Adrenal gland (tissue), 12 donors: ENCODE results near the gene RFXAP. TPM values are rescaled to one million over a fixed set of nuclear protein-coding genes. Genes with fewer than 3 reads are reported as not detected.

Experiments
- DNase-seq, 7 donors: peaks; one replicate each; pipeline ENCODE4 v3.0.0-alpha.2; 2019 to 2020
- H3K27ac ChIP-seq, 5 donors: fragments of 200-600 bp; sonication (generic) in 4 of 5; 1 replicate in 3 of 5; 2 replicates in 2 of 5; pipeline versions ENCODE4 v1.5.1 to v1.8.0; 2016 to 2020; ENCODE audit warnings: mild to moderate bottlenecking in 1 of 5
- H3K27me3 ChIP-seq: fragments of 200-600 bp; 2 replicates; pipeline ENCODE4 v1.8.0; 2021
- H3K36me3 ChIP-seq, 2 donors: fragments of 200-600 bp; replicated peaks in 1 of 2; 1 replicate in 1 of 2; 2 replicates in 1 of 2; pipeline versions ENCODE4 v1.5.1 to v1.8.0; 2018 to 2022
- H3K4me1 ChIP-seq, 2 donors: fragments of 200-600 bp; replicated peaks in 1 of 2; 1 replicate in 1 of 2; 2 replicates in 1 of 2; pipeline versions ENCODE4 v1.5.1 to v1.8.0; 2018 to 2021
- H3K4me3 ChIP-seq, 4 donors: fragments of 200-600 bp; sonication (generic) in 3 of 4; one replicate each; pipeline ENCODE4 v1.5.1; 2016 to 2018
- H3K9me3 ChIP-seq, 3 donors: fragments of 200-600 bp; sonication (generic) in 1 of 3; replicated peaks in 1 of 3; 1 replicate in 2 of 3; 2 replicates in 1 of 3; pipeline versions ENCODE4 v1.5.1 to v1.8.0; 2016 to 2021
- CTCF ChIP-seq, 6 experiments: fragments of 450-650 bp in 4 of 6; fragments of 200-600 bp in 2 of 6; sonication (generic) in 1 of 6; IDR thresholded peaks; 1 replicate in 5 of 6; 2 replicates in 1 of 6; pipeline versions ENCODE4 v1.5.1 to v1.8.0; 2016 to 2021; ENCODE audit warnings: antibody characterized with exemption in 6 of 6, mild to moderate bottlenecking in 2 of 6, moderate library complexity in 1 of 6
- POLR2A ChIP-seq, 2 donors: fragments of 450-650 bp; IDR thresholded peaks; one replicate each; pipeline ENCODE4 v1.6.1; 2017; ENCODE audit warnings: antibody characterized with exemption in 2 of 2, mild to moderate bottlenecking in 2 of 2, moderate library complexity in 1 of 2
- whole genome bisulfite sequencing, 4 donors: extraction: QIAGEN DNeasy Blood & Tissue Kit in 2 of 4; methylation state at CpG; one replicate each; pipeline versions ENCODE4 v1.1.5 to v1.1.7; 2013 to 2017; 5-methylcytosine and 5-hydroxymethylcytosine counted together
- intact Hi-C, 2 donors: fragments of 100-400 bp; cut with DNase I; formaldehyde crosslinking; loops; one replicate each; pipeline versions ENCODE4 v1.14.1 to v1.15.0; 2022 to 2023
- polyA plus RNA-seq, 3 donors: library from polyadenylated mRNA; stranded (reverse); fragments of 200-250 nt in 2 of 3; fragments of 350-450 nt in 1 of 3; fragmentation: Illumina TruSeq in 1 of 3; extraction: RNeasy Lipid Tissue Mini Kit (QIAGEN cat#74804) in 1 of 3; gene quantifications; one replicate each; pipeline ENCODE4 v1.2.3, GENCODE V29; 2013 to 2014
- total RNA-seq, 9 donors: library from RNA; depleted of rRNA in 4 of 9; stranded (reverse); fragments of >200 nt in 4 of 9; fragments of 120-200 nt in 1 of 9; fragmentation: NEBNext Ultra II Directional in 1 of 9; extraction: Animal tissue kit (Norgen Biotek cat#: 25700) in 1 of 9; gene quantifications; one replicate each; pipeline versions ENCODE4 v1.1.0 to v1.2.4, GENCODE V29; 2013 to 2023
- donor health status: healthy with polysubstance abuse.
- donor health status: Bipolar disorder and iron deficiency.
- donor health status: DM: yes; HTN: yes; CAD: no.
- donor health status: DM: no; HTN: no; CAD: no.
- donor health status: DM: no; HTN: no; CAD: no.
- donor health status: DM: yes; HTN: yes; CAD: no.

Gene RFXAP
- total and polyA plus RNA-seq, 12 donors: 1.1 to 4.9 (median 2.1) TPM

GRCh38 chr13:36837354-36838092 is 18.5 kb downstream of the RFXAP start:
- intact Hi-C loops: no loop called here
- Histone ChIP-seq H3K4me1 (no peaks in the 10 kb centered on the region), H3K36me3 (no peaks in the 10 kb centered on the region), H3K27ac (no peak overlapping the region), H3K27me3 (no peaks in the 10 kb centered on the region), H3K4me3 (no peak overlapping the region), H3K9me3 (no peaks in the 10 kb centered on the region)
- DNase-seq: no peak
- TF ChIP-seq CTCF (IDR thresholded peaks at IDR 0.05): no peak
- no peak for TF ChIP-seq POLR2A (IDR thresholded peaks at IDR 0.05)
- 54 to 96% (median 60%) methylated on average over 2 to 4 of the region's 4 CpGs for WGBS, 4 donors

- H3K36me3 ChIP-seq: no peaks in the 10 kb centered on the region
- no peak overlapping the region for H3K4me3 ChIP-seq
- no peaks in the 10 kb centered on the region for H3K4me1 ChIP-seq
- no peaks in the 10 kb centered on the region for H3K27me3 ChIP-seq
- 69 to 87% (median 81%) methylated on average over 3 of the region's 3 CpGs for WGBS, 4 donors
- no peak overlapping the region for H3K27ac ChIP-seq
- TF ChIP-seq CTCF (IDR thresholded peaks at IDR 0.05) (no peak), POLR2A (IDR thresholded peaks at IDR 0.05) (no peak)
- no peak for DNase-seq
- intact Hi-C loops: no loop called here
- H3K9me3 ChIP-seq: no peaks in the 10 kb centered on the region
These were observed 20.3 kb downstream of the RFXAP start for GRCh38 chr13:36839281-36839680.

GRCh38 chr13:36839981-36840380 is 21.0 kb downstream of the RFXAP start:
- WGBS, 4 donors: 85 to 99% (median 87%) methylated on average over 10 to 12 of the region's 12 CpGs
- Histone ChIP-seq H3K4me3 (no peak overlapping the region), H3K4me1 (no peaks in the 10 kb centered on the region), H3K36me3 (no peaks in the 10 kb centered on the region), H3K27me3 (no peaks in the 10 kb centered on the region), H3K9me3 (no peaks in the 10 kb centered on the region), H3K27ac (no peak overlapping the region)
- intact Hi-C loops: no loop called here
- DNase-seq: no peak
- TF ChIP-seq POLR2A (IDR thresholded peaks at IDR 0.05) (no peak), CTCF (IDR thresholded peaks at IDR 0.05) (no peak)

GRCh38 chr13:36840718-36841250 is 21.8 kb downstream of the RFXAP start:
- no peaks in the 10 kb centered on the region for H3K4me1 ChIP-seq
- no peaks in the 10 kb centered on the region for H3K36me3 ChIP-seq
- TF ChIP-seq CTCF (IDR thresholded peaks at IDR 0.05): no peak
- no peaks in the 10 kb centered on the region for H3K9me3 ChIP-seq
- intact Hi-C loops: no loop called here
- no peak overlapping the region for H3K4me3 ChIP-seq
- WGBS, 4 donors: 54 to 70% (median 60%) methylated on average over 3 of the region's 3 CpGs
- no peaks in the 10 kb centered on the region for H3K27me3 ChIP-seq
- no peak for DNase-seq
- no peak overlapping the region for H3K27ac ChIP-seq
